Sciatic nerve (tissue), 2 donors: ENCODE data around the gene CDH13. TPM values are rescaled to one million over a fixed set of nuclear protein-coding genes. Genes with fewer than 3 reads are reported as not detected.

ENCODE experiments used
- ATAC-seq: fragments of 200-7000 bp; cut with Tn5 transposase; one replicate; pipeline ENCODE4 v1.9.1; 2020; ENCODE audit warnings: mild to moderate bottlenecking, moderate library complexity
- DNase-seq: peaks from one replicate; pipeline ENCODE4 v3.0.0-alpha.2; 2020; ENCODE audit warnings: low spot score
- intact Hi-C: fragments of 100-400 bp; cut with DNase I; formaldehyde crosslinking; loops from one replicate; pipeline ENCODE4 v1.14.2; 2022
- total RNA-seq: library from RNA; stranded (reverse); fragmentation: NEBNext Ultra II Directional; extraction: Animal tissue kit (Norgen Biotek cat#: 25700); gene quantifications from one replicate; pipeline ENCODE4 v1.2.1, GENCODE V29; 2021
- donor health status: DM: no; HTN: no; CAD: no.
- donor health status: DM: no; HTN: no; CAD: no.

CDH13 gene
- total RNA-seq, 1 donor from 2014 or later, result 7.5 TPM

DNA sequence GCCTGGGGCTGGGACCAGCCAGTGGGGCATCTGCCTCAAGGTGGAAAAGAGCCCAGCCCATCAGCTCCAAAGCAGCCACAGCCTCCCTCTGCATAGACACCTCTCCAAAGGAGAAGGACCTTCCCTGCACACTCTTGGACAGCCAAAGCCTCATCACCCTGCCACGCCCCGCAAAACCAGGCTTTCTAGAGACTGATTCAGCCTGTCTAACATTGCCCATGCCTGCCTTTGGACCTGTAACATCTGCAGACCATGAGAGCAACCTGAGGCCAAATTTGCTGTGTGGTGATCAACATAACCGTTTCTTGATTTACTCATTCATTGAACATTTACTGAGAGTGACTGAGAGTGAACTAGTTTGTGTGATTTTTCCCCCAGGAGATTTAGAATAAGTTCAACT lies 961.3 kb downstream of the CDH13 start:
- no peak for ATAC-seq
- intact Hi-C loops, result no loop called here

DNA sequence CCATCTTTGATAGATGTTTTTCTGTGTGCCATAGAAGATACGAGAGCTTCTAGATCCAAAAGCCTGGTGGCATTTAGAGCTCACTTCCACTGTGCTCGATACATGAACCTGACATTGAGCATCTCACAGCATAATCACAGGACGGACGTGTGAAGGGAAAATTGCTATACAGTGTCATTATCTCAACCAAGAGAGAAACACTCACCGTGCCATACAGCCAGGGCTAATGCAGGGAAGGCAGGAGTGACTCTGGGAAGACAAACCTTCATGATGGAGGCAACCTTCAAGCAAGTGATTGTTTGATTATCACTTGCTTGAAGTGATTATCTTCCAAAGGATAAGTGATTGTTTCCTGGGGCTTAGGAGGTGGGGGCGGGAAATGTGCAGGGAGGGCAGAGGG lies 962.8 kb downstream of the CDH13 start:
- ATAC-seq (no peak), DNase-seq (no peak)
- intact Hi-C loops, result no loop called here

More for the DNA sequence above, 961.3 kb downstream of the CDH13 start:
- no peak for DNase-seq

DNA sequence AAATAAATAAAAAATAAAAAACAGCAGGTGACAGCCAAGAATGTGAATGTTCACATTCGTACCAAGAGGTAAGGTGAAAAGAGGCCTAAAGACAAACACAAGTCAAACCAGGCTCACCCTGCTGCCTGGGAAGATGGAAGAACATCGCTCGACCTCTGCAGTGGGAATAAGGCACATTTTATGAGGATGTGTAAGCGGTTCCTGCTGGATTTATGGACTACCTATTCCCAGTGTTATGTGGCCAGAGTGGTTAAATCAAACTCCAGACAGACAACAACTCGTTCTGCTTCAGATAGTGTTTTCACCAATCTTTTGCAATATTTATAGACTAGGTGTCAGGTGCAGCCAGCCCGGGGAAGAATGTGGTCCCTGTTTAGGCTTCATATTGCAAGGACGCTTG lies 966.0 kb downstream of the CDH13 start:
- DNase-seq (no peak), ATAC-seq (no peak)
- intact Hi-C loops, result no loop called here

DNA sequence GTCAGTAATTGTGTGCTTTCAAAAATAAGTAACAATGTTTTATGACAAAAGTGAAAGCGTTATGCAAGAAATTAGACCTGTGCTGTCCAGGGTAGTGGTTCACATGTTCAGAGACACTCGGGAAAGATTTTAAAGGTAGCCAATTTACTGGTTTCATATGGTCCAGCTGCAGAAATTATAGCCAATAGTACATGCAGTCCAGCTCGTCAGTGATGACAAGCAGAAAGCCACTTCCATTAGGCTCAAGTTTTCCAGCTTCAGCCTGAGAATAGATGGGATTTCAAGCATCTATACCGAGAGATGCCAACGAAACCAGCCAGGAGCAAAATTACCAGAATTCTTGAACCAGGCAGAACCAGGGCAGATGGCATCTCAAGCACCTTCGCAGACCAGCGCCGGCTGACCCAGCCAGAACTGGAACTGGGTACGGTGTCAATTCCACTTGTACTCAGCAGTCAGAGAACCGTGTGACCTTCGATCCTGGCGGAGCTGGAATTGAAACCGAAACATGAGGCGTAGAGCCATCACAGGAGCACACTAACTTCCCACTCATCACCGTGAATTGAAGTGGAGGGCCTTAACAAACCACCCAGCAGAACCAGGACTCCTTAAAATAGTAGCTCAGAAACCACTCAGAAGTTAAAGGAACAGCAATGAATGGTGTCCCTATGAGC lies 973.2 kb downstream of the CDH13 start:
- ATAC-seq (no peak), DNase-seq (no peak)
- intact Hi-C loops, result no loop called here

DNA sequence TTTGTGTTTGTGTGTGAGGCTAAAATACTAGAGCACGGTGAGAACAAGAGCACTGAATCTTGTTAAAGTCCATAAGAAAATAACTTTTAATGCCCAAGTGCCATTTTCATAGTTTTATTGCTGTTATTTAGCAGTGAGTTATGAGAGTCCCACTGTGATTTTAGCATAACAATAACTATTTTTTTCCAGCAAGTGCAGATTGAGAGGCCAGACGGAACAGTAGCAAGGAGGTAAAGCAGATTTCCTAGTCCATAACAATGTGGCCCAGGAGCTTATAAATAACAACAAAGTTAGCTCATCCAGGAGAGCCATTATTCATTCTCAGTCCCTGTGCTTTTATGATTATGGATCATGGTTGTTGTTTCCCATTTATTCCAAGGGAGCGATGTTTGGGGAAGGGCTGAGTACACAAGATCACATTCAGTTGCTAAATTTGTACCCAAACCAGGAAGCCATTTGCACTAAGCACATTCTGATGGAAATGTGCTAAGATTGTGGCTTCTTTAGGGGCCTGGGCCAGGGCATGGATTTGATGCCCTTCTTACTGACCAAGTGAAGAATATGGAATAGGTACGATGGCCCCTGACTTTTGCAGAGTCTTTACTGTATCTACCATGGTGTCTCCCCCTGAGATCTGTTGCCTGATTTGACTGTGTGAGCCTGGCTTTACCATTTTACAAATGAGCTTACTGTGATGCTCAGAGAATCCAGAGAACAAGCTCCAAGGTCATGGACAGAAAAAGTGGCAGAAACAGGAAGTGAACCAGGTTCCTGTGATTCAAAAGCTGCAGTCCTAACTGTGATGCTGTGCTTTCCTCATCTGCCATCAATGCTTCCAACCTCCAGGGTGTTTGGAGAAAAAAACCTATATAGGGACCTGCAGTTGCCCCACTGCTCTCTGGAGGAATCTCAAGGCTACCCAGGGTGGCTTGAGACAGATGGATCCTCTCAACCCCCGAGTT lies 976.3 kb downstream of the CDH13 start:
- DNase-seq (no peak), ATAC-seq (no peak)
- intact Hi-C loops, result no loop called here

DNA sequence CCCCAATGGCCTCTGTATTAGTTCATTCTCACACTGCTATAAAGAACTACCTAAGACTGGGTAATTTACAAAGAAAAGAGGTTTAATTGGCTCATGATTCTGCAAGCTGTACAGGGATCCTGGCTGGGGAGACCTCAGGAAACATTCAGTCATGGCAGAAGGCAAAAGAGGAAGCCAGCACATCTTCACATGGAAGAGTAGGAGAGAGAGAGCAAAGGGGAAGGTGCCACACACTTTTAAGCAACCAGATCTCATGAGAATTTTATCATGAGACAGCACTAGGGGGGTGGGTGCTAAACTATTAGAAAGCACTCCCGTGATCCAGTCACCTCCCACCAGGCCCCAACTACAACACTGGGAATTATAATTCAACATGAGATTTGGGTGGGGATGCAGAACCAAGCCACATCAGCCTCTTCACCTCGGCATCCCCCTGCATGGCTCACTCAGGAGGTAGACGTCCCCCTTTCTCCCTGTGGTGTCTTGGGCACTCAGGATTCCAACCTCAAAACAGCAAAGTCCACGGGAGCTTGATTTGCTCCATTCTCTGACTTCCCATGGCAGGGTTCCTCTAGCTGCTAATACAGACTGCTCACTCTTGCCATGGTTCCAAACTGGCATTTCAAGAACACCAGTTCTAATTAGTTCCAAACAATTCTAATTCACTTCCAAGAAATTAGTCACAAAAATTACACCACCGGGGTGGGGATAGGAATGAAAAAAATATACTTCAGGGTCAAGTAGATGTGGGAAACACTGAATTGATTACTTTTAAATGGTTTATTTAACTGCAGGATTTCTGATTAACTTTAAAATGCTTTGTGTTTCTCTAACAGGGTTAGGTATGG lies 977.2 kb downstream of the CDH13 start:
- intact Hi-C loops, result no loop called here
- ATAC-seq (no peak), DNase-seq (no peak)

DNA sequence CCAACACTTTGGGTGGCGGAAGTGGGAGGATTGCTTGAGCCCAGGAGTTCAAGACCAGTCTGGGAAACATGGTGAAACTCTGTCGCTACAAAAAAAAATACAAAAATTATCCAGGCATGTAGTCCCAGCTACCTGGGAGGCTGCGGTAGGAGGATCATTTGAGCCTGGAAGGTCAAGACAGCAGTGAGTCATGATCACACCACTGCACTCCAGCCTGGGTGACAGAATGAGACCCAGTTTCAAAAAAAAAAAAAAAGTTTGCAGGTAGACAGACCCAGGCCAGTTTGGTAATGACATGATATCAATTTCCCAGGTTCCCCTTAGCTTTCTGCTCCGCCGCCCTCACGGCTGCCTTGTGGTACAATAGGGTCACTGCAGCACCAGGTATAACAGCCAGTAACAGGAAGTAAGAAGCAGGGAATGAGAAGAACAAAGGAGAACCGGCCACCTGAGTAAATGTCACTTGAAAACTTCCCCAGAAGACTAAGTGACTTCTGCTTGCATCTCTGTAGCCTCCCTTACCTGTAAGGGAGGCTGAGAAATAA lies 979.8 kb downstream of the CDH13 start:
- DNase-seq (no peak), ATAC-seq (no peak)
- intact Hi-C loops, result no loop called here

DNA sequence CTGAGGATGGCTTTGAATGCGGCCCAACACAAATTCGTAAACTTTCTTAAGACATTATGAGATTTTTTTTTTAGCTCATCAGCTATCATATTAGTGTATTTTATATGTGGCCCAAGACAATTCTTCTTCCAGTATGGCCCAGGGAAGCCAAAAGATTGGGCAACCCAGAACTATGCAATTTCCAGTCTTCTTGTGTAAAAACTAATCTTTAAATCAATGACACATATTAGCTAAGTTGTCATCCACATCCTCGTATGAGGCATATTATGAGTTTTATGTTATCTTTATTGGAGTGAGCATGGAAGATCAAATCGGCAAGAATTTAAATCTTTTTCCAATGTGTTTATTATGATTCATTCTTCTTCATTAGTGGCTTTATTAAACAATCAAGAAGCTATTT lies 982.4 kb downstream of the CDH13 start:
- ATAC-seq (no peak), DNase-seq (no peak)
- intact Hi-C loops, result no loop called here

DNA sequence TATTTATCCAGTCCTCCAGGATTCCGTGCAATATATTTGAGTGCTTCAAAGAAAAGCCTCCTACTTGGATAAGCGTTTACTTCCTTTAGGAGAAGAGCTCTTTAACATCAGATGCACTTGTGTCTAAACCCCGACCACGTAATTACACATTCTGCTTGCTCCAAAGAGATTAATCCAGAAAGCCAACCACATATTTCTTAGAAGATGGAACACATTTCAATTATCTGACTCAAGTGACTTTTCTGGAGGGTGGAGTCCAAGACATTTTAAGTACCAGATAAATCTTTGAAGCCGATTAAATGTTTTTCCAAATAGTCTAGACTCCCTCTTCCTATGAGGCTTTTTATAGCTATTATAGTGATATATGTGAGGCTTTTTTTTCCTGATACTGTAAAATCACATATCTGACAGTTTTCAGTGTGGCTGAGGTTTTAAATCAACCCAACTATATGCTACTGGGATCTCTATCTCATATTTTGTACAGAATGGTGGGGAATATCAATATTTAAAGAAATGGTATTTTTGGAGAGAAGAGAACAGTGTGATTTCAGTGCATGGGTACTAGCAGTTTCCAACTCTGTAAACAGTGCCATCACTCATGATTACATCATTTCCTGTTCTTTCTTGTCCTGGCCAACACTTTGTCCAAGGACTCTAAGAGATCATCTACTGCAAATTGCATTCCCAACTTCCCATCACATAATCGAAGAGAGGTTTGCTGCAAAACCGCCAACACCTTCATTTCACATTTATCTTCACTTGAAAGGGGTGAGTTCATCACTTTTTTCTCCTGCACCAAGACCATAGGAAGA lies 988.6 kb downstream of the CDH13 start:
- no peak for ATAC-seq
- intact Hi-C loops, result no loop called here
- no peak for DNase-seq

DNA sequence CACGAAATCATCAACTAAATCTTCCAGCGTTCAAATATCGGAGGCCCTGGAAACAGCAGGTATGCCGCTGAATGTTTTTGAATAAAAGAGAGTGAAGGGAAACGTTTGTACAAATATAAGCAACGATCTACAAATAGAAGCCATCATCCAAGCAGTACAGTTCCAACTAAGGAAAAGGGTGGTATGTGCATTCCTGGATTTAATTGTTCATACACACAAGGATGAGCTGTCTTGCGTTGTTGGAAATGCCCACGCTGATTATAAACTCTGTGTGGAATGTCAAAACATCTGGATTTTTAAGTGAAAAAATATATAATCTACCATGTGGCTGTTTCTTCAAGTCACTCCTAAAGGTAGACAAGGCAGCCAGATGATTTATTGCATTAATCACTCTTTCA lies 989.2 kb downstream of the CDH13 start:
- ATAC-seq (no peak), DNase-seq (no peak)
- intact Hi-C loops, result no loop called here

DNA sequence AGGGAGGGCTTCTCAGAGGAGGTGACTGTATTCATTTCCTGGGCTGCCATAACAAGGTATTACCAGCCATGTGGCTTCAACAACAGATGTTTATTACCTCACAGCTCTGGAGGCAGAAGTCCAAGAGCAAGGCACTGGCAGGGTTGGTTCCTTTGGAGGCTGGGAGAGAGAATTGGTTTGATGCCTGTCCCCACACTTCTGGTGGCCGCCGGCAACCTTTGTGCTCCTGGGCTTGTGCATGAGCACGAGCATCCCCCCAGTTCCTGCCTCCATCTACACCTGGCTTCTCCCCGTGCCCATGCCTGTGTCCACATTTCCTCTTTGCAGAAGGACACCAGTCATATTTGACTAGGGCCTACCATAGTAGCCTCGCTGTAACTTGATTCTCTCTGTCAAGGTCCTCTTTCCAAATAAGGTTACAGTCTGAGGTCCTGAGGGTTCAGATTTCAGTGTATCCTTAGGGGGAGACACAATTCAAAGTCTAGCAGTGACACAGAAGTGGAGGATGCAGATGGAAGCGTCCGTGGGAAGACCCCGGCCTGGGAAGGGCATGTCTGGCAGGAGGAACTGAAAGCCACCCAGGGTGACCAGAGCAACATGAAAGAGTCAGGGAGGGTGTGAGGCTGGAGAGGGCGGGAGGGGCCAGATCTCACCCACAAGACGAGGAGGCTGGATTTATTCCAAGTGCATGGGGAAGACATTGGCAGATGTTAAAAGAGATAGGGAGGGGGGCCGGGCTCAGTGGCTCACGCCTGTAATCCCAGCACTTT lies 992.8 kb downstream of the CDH13 start:
- intact Hi-C loops, result no loop called here
- DNase-seq, result no peak
- no peak for ATAC-seq

DNA sequence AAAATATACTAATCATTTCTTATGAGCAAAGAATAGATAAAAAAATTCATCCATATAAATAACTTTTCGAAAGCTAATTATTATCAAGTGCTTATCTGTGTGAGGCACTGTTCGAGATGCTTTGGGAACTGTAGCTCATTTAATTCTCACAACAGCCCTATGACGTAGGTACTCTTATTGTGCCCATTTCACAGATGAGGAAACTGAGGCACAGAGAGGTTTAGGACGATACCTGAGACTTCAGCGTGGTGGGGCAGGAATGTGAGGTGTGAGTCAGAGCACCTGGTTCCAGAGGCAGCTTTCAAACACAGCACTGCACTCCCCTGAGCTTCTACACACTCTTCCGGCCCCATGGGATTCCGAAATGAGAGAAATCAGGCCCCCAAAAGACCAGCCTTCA lies 995.2 kb downstream of the CDH13 start:
- DNase-seq, result no peak
- intact Hi-C loops, result no loop called here
- ATAC-seq, result no peak

DNA sequence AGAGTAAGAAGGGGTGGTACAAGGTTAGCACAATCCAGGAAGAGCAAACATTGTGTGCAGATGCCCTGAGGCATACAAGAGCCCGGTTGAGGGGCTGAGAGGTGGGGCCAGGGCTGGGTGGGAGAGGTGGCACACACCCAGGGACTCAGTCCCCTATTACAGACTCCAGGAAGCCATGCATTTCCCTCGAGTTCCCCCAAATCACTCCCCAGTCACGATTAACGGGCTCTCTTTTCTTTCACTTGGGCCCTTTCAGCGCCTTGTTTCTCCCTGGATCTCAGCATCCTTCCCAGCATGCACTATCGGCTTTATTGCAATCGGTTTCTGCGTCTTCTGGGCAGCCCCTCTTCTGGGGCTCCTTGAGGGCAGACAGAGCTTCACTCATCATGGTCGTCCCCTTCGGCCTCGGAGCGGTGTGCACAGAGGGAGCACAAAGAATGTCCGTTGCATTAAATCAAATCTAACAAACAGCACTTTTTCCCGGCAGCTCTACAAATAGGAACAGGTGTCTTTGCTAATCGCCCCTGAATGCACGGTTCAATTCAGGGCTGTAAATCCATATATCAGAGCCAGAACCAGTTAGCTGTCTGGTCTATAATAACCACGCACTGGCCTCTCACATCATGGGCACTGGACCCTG lies 996.4 kb downstream of the CDH13 start:
- ATAC-seq (no peak), DNase-seq (no peak)
- intact Hi-C loops, result no loop called here

DNA sequence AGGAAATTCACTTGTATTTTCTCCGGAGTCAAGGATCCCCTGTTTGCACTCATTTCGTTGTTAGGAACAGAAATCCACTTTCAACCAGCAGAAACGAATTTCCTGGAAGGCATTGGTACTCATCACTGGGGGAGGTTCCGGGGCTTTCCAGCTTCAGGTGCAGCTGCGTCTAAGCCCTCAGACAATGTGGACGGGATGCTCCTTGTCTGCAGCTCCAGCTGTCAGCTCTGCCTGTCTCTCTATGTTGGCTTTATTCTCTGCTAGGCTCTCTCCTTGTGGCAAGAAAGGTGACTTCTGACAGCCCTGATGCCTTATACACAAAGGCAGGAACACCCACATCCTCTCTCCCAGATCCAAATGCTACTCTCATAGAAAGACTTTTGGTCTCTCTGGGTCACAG lies 997.1 kb downstream of the CDH13 start:
- ATAC-seq (no peak), DNase-seq (no peak)
- intact Hi-C loops, result no loop called here

DNA sequence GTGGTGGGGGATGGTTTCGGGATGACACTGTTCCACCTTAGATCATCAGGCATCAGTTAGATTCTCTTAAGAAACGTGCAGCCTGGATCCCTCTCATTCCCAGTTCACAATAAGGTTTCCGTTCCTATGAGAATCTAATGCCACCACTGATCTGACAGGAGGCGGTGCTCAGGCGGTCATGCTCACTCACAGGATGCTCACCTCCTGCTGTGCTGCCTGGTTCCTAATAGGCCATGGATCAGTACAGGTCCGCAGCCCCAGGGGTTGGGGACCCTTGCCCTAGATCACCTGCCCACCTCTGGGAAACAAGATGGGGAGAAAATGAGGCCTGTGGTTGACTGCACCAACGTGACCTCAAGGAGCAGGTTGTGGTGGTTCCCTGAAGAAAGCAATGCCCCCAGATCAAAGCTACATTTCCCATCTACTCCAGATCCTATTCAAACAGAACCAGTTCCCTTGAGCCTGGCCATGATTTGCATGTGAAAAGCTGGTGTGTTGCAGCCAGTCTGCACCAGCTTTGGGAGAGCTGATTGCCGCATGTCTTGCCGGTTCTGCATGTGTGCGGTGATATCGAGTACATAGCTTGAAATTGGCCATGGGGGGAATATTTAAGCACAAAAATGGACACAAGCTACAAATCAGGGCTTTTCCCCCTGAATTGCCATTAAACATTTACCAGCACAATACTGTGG lies 997.8 kb downstream of the CDH13 start:
- ATAC-seq, result no peak
- no peak for DNase-seq
- intact Hi-C loops, result no loop called here

DNA sequence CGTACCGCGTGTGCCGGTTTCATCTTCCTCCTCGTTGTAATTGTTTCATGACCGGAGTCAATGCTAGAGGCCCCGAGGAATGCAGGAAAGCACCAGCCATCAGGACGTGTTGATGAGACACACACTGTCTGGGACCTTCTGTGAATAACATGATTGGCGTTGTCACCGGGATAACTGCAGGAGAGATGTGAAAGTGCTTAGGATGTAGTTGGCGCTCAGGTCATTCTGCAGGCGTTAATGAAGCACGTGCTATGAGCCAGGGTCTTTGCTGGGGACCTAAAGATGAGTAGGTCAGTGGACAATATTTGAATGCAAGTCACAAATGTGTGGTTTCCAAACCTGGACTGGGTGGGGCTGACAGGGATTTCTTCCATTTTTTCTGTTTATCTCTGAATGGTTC lies 999.4 kb downstream of the CDH13 start:
- ATAC-seq, result no peak
- DNase-seq, result no peak
- intact Hi-C loops, result no loop called here

DNA sequence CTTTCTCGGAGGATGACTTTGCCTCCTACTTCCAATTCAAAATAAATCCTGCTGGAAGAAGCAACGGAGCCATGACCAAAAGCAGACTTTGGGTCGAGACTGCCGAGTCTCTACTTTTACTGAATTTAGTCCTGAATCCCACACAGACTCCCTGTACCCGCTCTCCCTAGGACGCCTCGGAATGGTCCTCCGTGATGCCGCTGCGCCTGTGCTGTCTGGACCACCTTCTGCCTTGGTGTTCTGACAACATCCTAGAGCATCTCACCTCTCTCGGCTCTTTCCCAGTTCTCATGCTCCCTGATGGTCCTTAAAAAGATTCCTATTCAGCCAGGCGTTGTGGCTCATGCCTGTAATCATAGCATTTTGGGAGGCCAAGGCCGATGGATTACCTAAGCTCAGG lies 999.9 kb downstream of the CDH13 start:
- ATAC-seq (no peak), DNase-seq (no peak)
- intact Hi-C loops, result no loop called here
